HG03045 (cell line): Measurements from ENCODE around the gene GOLGA7B.

ENCODE experiments used
- ATAC-seq: cut with Tn5 transposase; IDR thresholded peaks from one replicate; pipeline ENCODE4 v1.9.1; 2021; ENCODE audit warnings: mild to moderate bottlenecking, moderate library complexity; ENCODE audit not compliant: unreplicated experiment

GOLGA7B gene

GRCh38 chr10:97915346-97916131 lies 65.9 kb downstream of the GOLGA7B start:
- ATAC-seq = no peak

DNA sequence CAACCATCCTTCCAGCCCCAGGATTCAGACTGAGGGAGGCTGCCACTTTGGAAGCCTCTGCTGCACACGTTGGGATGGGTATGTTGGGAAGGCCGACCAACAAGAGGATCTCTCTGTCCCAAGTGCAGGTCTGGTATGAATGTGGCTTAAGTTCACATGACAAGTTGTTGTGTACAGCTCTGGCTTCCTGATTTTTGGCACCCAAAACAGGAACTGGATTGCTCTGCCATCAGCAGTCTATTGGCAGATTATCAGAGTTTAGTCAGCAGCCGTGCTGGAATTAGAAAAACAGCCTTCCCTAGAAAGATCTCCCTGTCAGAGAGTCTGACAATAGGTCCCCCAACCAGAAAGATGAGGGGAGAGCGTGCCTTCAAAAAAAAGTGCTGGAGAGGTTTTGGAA lies 66.9 kb downstream of the GOLGA7B start:
- ATAC-seq = no peak

- no peak for ATAC-seq
Measured at GRCh38 chr10:97919012-97919411, 69.4 kb downstream of the GOLGA7B start.

DNA sequence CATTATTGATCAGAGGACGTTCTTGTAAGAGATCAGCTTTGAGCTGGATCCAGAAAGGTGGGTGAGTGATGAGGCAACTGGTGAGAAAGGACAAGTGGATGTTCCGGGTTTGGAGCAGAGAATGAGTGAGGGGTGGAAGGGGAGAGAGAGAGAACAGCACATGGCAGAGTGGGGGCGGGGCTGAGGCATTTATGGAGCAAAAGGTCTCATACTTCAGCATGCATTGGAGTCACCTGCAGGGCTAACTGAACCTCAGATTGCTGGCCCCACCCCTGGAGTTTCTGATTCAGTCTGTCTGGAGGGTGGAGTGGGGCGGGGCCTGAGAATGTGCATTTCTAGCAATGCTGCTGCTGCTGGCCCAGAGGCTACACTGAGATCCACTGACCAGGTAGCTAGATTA lies 71.2 kb downstream of the GOLGA7B start:
- ATAC-seq = no peak
